IMR-90 (cell line): ENCODE results near the gene STAG1. TPM values are rescaled to one million over a fixed set of nuclear protein-coding genes. Genes with fewer than 3 reads are reported as not detected.

Experiments used
- ATAC-seq: fragments of 200-7000 bp; cut with Tn5 transposase; 2 replicates; pipeline ENCODE4 v1.9.1; 2020; ENCODE audit warnings: low read depth, mild to moderate bottlenecking, moderate library complexity
- BruUV-seq: library from RNA; stranded (reverse); fragments of 400-500 nt; replicated peaks from 2 replicates; lab custom pipeline; 2021; lab: Mats Ljungman, UMichigan
- CTCF ChIA-PET: fragments of 300-600 bp; formaldehyde crosslinking; extraction: SDS; loops from one replicate; lab custom pipeline; 2021; ENCODE audit warnings: antibody characterized with exemption; lab: Yijun Ruan, JAX
- POLR2A ChIA-PET: fragments of 300-600 bp; sonication (Branson Sonifier 250); formaldehyde crosslinking; loops from one replicate; lab custom pipeline; 2022; ENCODE audit warnings: antibody characterized with exemption; ENCODE audit not compliant: unreplicated experiment; lab: Charles Lee
- DNase-seq: peaks from one replicate; pipeline ENCODE4 v3.0.0; 2013
- H2AFZ ChIP-seq: replicated peaks from 2 replicates; pipeline ENCODE3; 2013; ENCODE audit warnings: low read length, mild to moderate bottlenecking; ENCODE audit not compliant: poor library complexity
- H2AK5ac ChIP-seq: 2 replicates; pipeline ENCODE4 v1.6.1; 2013; ENCODE audit warnings: low read depth, low read length, inconsistent platforms
- H2AK9ac ChIP-seq: replicated peaks from 2 replicates; pipeline ENCODE3; 2013; ENCODE audit warnings: mild to moderate bottlenecking, low read depth, low read length, moderate library complexity; ENCODE audit not compliant: poor library complexity
- H2BK120ac ChIP-seq: 2 replicates; pipeline ENCODE4 v1.6.1; 2013; ENCODE audit warnings: low read depth, low read length, inconsistent platforms
- H2BK15ac ChIP-seq: 3 replicates; pipeline ENCODE4 v1.6.1; 2013; ENCODE audit warnings: low read depth, low read length, inconsistent platforms
- H2BK20ac ChIP-seq: 2 replicates; pipeline ENCODE4 v1.6.1; 2013; ENCODE audit warnings: low read depth, mild to moderate bottlenecking, inconsistent platforms, low read length, moderate library complexity
- H2BK5ac ChIP-seq: 2 replicates; pipeline ENCODE4 v1.6.1; 2013; ENCODE audit warnings: mild to moderate bottlenecking, low read depth, low read length, inconsistent platforms; ENCODE audit not compliant: poor library complexity, severe bottlenecking
- H3K14ac ChIP-seq: replicated peaks from 2 replicates; pipeline ENCODE4 v1.6.1; 2013; ENCODE audit warnings: low read depth, low read length, inconsistent platforms
- H3K18ac ChIP-seq: 2 replicates; pipeline ENCODE4 v1.6.1; 2013; ENCODE audit warnings: low read depth, low read length, control low read depth
- H3K23ac ChIP-seq: 2 replicates; pipeline ENCODE4 v1.6.1; 2013; ENCODE audit warnings: low read depth, low read length, inconsistent platforms
- H3K27ac ChIP-seq: 2 replicates; pipeline ENCODE4 v1.5.1; 2013; ENCODE audit warnings: mild to moderate bottlenecking, control low read depth, low read length; ENCODE audit not compliant: insufficient read depth
- H3K27me3 ChIP-seq: 2 replicates; pipeline ENCODE4 v1.6.1; 2013; ENCODE audit warnings: low read length; ENCODE audit not compliant: control insufficient read depth, insufficient read depth
- H3K36me3 ChIP-seq: 2 replicates; pipeline ENCODE4 v1.6.1; 2013; ENCODE audit warnings: low read length, mixed read lengths; ENCODE audit not compliant: control insufficient read depth, insufficient read depth
- H3K4ac ChIP-seq: 2 replicates; pipeline ENCODE4 v1.6.1; 2013; ENCODE audit warnings: low read depth, low read length, inconsistent platforms
- H3K4me1 ChIP-seq: 2 replicates; pipeline ENCODE4 v1.6.1; 2013; ENCODE audit warnings: low read length, mixed read lengths; ENCODE audit not compliant: control insufficient read depth, insufficient read depth
- H3K4me2 ChIP-seq: 2 replicates; pipeline ENCODE4 v1.6.1; 2013; ENCODE audit warnings: low read depth, mild to moderate bottlenecking, control low read depth, low read length, moderate library complexity
- H3K4me3 ChIP-seq: 2 replicates; pipeline ENCODE4 v1.5.1; 2013; ENCODE audit warnings: low read depth, mild to moderate bottlenecking, control low read depth, low read length, moderate library complexity; ENCODE audit not compliant: insufficient read depth
- H3K56ac ChIP-seq: 2 replicates; pipeline ENCODE4 v1.6.1; 2013; ENCODE audit warnings: low read length, inconsistent platforms; ENCODE audit not compliant: insufficient read depth; ENCODE audit errors: extremely low read depth
- H3K79me1 ChIP-seq, 2 experiments: 2 replicates each; pipeline ENCODE4 v1.6.1; 2013; ENCODE audit warnings: low read length in 2 of 2, inconsistent platforms in 1 of 2, low read depth in 1 of 2
- H3K9ac ChIP-seq: 2 replicates; pipeline ENCODE4 v1.6.1; 2013; ENCODE audit warnings: low read depth, low read length, control low read depth
- H3K9me1 ChIP-seq: 2 replicates; pipeline ENCODE4 v1.6.1; 2013; ENCODE audit warnings: low read length, inconsistent platforms; ENCODE audit not compliant: insufficient read depth
- H3K9me3 ChIP-seq: 2 replicates; pipeline ENCODE4 v1.6.1; 2013; ENCODE audit warnings: low read length; ENCODE audit not compliant: control insufficient read depth, insufficient read depth
- H4K20me1 ChIP-seq: 2 replicates; pipeline ENCODE4 v1.6.1; 2013; ENCODE audit warnings: low read length, inconsistent platforms; ENCODE audit not compliant: insufficient read depth
- H4K5ac ChIP-seq: 2 replicates; pipeline ENCODE4 v1.6.1; 2013; ENCODE audit warnings: mild to moderate bottlenecking, low read depth, low read length, control low read depth
- H4K8ac ChIP-seq, 2 experiments: 2 replicates each; pipeline ENCODE4 v1.6.1; 2013; ENCODE audit warnings: low read depth in 2 of 2, low read length in 2 of 2, control low read depth in 1 of 2, inconsistent platforms in 1 of 2
- H4K91ac ChIP-seq: 2 replicates; pipeline ENCODE4 v1.6.1; 2013; ENCODE audit warnings: low read depth, low read length, inconsistent platforms; ENCODE audit not compliant: insufficient read depth
- BHLHE40 ChIP-seq: fragments of 150-350 bp; IDR thresholded peaks from 2 replicates; pipeline ENCODE4 v1.6.1; 2016; ENCODE audit warnings: mild to moderate bottlenecking, low read depth, low read length
- CEBPB ChIP-seq: IDR thresholded peaks from 2 replicates; pipeline ENCODE4 v1.6.1; 2012; ENCODE audit warnings: low read depth, low read length, improper control_type of control experiment
- CHD1 ChIP-seq: IDR thresholded peaks from 2 replicates; pipeline ENCODE4 v1.6.1; 2012; ENCODE audit warnings: low read depth, low read length, improper control_type of control experiment
- MAZ ChIP-seq: IDR thresholded peaks from 2 replicates; pipeline ENCODE4 v1.6.1; 2012; ENCODE audit warnings: low read depth, mild to moderate bottlenecking, low read length, improper control_type of control experiment, moderate library complexity, borderline replicate concordance
- POLR2A ChIP-seq: IDR thresholded peaks from 2 replicates; pipeline ENCODE4 v1.6.1; 2012; ENCODE audit warnings: mild to moderate bottlenecking, low read depth, low read length
- RAD21 ChIP-seq: IDR thresholded peaks from 2 replicates; pipeline ENCODE4 v1.6.1; 2012; ENCODE audit warnings: low read length, improper control_type of control experiment
- SMC3 ChIP-seq: fragments of 150-350 bp; IDR thresholded peaks from 2 replicates; pipeline ENCODE4 v1.6.1; 2016; ENCODE audit warnings: low read depth, mild to moderate bottlenecking, antibody characterized with exemption, low read length, moderate library complexity
- WGBS, 2 experiments: methylation state at CpG; one replicate each; pipeline versions ENCODE4 v1.1.5 to v1.1.7; 2013; ENCODE audit warnings: missing lambda C conversion rate in 2 of 2; ENCODE audit not compliant: insufficient read length in 1 of 2; ENCODE audit errors: extremely low coverage in 2 of 2; 5-methylcytosine and 5-hydroxymethylcytosine counted together
- dilution Hi-C: fragments of 300-500 bp; cut with HindIII; formaldehyde crosslinking; loops from one replicate; pipeline ENCODE4 v1.14.3; 2018; ENCODE audit warnings: low sequenced_read_pairs; ENCODE audit not compliant: unreplicated experiment
- in situ Hi-C: fragments of 300-500 bp; cut with MboI; formaldehyde crosslinking; loops from 3 replicates; pipeline ENCODE4 v1.14.3; 2019; ENCODE audit warnings: low sequenced_read_pairs, inconsistent platforms, mixed read lengths
- intact Hi-C: fragments of 100-400 bp; cut with micrococcal nuclease; formaldehyde crosslinking; loops from 2 replicates; pipeline ENCODE4 v1.10.0; 2022
- polyA plus RNA-seq, 3 experiments: library from polyadenylated mRNA; depleted of rRNA; stranded (reverse); fragments of >200 nt; gene quantifications; 2 replicates each; pipeline ENCODE4 v1.2.3, GENCODE V29; 2012; ENCODE audit warnings: low replicate concordance in 1 of 3
- total RNA-seq: library from RNA; depleted of rRNA; stranded (reverse); fragments of >200 nt; gene quantifications from 2 replicates; pipeline ENCODE4 v1.2.3, GENCODE V29; 2012
- TF ChIP-seq, protein P1 (sequence below): conservative IDR thresholded peaks from 2 replicates; pipeline ENCODE4 v1.5.1; 2012; ENCODE audit warnings: mild to moderate bottlenecking, low read depth, low read length, improper control_type of control experiment
- TF ChIP-seq, protein P2 (sequence below): fragments of 150-350 bp; IDR thresholded peaks from 2 replicates; pipeline ENCODE4 v1.6.1; 2017; ENCODE audit warnings: mild to moderate bottlenecking, antibody characterized with exemption, low read length, low read depth

Gene STAG1
- total and polyA plus RNA-seq, 2 of the 4 experiments (the other 2 are of a cell fraction), result 9.6 to 32.3 TPM

DNA sequence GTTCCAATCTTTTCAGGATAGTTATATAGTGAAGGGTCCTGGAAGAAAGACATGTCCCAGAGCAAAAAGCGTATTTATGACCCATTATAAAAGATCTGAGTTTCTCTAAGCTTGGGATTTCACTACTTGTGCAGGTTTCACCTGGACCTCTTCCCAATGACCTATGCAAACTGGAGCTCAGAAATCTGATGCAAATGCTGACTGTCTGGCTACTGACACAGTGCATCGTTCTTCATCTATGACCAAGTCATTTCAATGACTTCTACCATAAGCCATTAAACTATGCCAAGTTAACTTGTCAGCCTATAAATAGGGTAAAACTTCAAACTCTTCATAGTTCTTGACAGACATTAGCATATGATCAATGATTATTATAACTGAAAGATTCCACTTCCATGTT, 11.1 kb downstream of the STAG1 start:
- Histone ChIP-seq H2AFZ (no peak overlapping the region), H4K91ac (peak overlapping the region; percentile 49; the same call in 1 of the 2 replicates), H2AK9ac (no peak overlapping the region), H4K20me1 (peaks cover 13% of the 10 kb centered on the region; the same call in 1 of the 2 replicates), H4K8ac (no peak overlapping the region), H3K23ac (no peak overlapping the region), H2BK15ac (no peak overlapping the region), H3K4ac (no peak overlapping the region), H2BK120ac (no peak overlapping the region), H3K9me1 (peaks cover 9% of the 10 kb centered on the region), H3K79me1 (peaks cover 14 to 60% of the 10 kb centered on the region in 2 experiments), H3K36me3 (no peaks in the 10 kb centered on the region), H3K14ac (no peak overlapping the region), H3K56ac (no peak overlapping the region), H3K4me2 (no peak overlapping the region), H4K5ac (peak overlapping the region; percentile 12; the same call in 1 of the 2 replicates), H3K9me3 (0 out of 2 replicates have a peak, but pooled peaks cover 2% of the 10 kb centered on the region), H3K18ac (no peak overlapping the region), H3K9ac (no peak overlapping the region), H2BK20ac (no peak overlapping the region), H2AK5ac (no peak overlapping the region), H2BK5ac (no peak overlapping the region), H3K4me1 (no peaks in the 10 kb centered on the region; the same call in 1 of the 2 replicates), H3K4me3 (no peak overlapping the region), H3K27me3 (no peaks in the 10 kb centered on the region), H3K27ac (no peak overlapping the region)
- intact Hi-C loops, result loop anchor here (10.0 kb wide), 1 partner anchor 116 kb away; no protein-coding TSS in a partner anchor
- in situ Hi-C loops, result loop anchor here (10.0 kb wide), 1 partner anchor 346 kb away; no protein-coding TSS in a partner anchor
- BruUV-seq, result no TSS peak
- 100% methylated on average over 1 of the region's 2 CpGs; no CpG with 5 or more reads in 1 of the 2 experiments for WGBS, 2 experiments
- dilution Hi-C loops, result no loop called here
- ChIA-PET CTCF (no interaction called here), POLR2A (no interaction called here)
- ATAC-seq (no peak), DNase-seq (no peak)
- TF ChIP-seq RAD21, result no peak
- TF ChIP-seq BHLHE40, result no peak
- TF ChIP-seq CHD1, result no peak
- TF ChIP-seq CEBPB, result no peak
- TF ChIP-seq MAZ, result no peak
- TF ChIP-seq POLR2A, result no peak
- TF ChIP-seq SMC3, result no peak
- TF ChIP-seq, protein P1, sequence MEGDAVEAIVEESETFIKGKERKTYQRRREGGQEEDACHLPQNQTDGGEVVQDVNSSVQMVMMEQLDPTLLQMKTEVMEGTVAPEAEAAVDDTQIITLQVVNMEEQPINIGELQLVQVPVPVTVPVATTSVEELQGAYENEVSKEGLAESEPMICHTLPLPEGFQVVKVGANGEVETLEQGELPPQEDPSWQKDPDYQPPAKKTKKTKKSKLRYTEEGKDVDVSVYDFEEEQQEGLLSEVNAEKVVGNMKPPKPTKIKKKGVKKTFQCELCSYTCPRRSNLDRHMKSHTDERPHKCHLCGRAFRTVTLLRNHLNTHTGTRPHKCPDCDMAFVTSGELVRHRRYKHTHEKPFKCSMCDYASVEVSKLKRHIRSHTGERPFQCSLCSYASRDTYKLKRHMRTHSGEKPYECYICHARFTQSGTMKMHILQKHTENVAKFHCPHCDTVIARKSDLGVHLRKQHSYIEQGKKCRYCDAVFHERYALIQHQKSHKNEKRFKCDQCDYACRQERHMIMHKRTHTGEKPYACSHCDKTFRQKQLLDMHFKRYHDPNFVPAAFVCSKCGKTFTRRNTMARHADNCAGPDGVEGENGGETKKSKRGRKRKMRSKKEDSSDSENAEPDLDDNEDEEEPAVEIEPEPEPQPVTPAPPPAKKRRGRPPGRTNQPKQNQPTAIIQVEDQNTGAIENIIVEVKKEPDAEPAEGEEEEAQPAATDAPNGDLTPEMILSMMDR, result no peak
- TF ChIP-seq, protein P2, sequence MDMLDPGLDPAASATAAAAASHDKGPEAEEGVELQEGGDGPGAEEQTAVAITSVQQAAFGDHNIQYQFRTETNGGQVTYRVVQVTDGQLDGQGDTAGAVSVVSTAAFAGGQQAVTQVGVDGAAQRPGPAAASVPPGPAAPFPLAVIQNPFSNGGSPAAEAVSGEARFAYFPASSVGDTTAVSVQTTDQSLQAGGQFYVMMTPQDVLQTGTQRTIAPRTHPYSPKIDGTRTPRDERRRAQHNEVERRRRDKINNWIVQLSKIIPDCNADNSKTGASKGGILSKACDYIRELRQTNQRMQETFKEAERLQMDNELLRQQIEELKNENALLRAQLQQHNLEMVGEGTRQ, result no peak
